ENCODE results near the gene KCTD11. TPM values are rescaled to one million over a fixed set of nuclear protein-coding genes. Genes with fewer than 3 reads are reported as not detected.

KCTD11 gene
- total RNA-seq, 2 donors from 2014 or later, result 13.3 to 20.2 TPM

GRCh38 chr17:7348478-7349242 lies 3.3 kb upstream of the KCTD11 start:
- DNase-seq (ENCODE audit: low spot score), result no peak
- Histone ChIP-seq H3K9me3 (no peaks in the 10 kb centered on the region), H3K27me3 (replicated peaks; ENCODE audit: insufficient read depth) (no peaks in the 10 kb centered on the region), H3K27ac (no peak overlapping the region), H3K4me3 (no peak overlapping the region), H3K4me1 (ENCODE audit: control insufficient read depth in 1 of 2, low read depth in 2 of 2) (peaks cover 13 to 27% of the 10 kb centered on the region in 2 donors), H3K36me3 (no peaks in the 10 kb centered on the region)
- ATAC-seq (ENCODE audit: insufficient number of reproducible peaks, low FRiP score, low read depth), result no peak
- TF ChIP-seq CTCF (IDR thresholded peaks at IDR 0.05), result no peak

- H3K27me3 ChIP-seq (replicated peaks; ENCODE audit: insufficient read depth), result no peaks in the 10 kb centered on the region
- peak overlapping the region; percentile 100 for H3K27ac ChIP-seq
- no peak for ATAC-seq (ENCODE audit: insufficient number of reproducible peaks, low FRiP score, low read depth)
- H3K4me1 ChIP-seq (ENCODE audit: control insufficient read depth in 1 of 2, low read depth in 2 of 2), result peaks cover 21 to 44% of the 10 kb centered on the region in 2 donors
- no peak for DNase-seq (ENCODE audit: low spot score)
- TF ChIP-seq CTCF (IDR thresholded peaks at IDR 0.05), result no peak
- H3K4me3 ChIP-seq, result peak overlapping the region; percentile 96
- no peaks in the 10 kb centered on the region for H3K9me3 ChIP-seq
- H3K36me3 ChIP-seq, result no peaks in the 10 kb centered on the region
Observed at GRCh38 chr17:7352503-7352889, 534 bp downstream of the KCTD11 start.

GRCh38 chr17:7352910-7353635 lies 1.1 kb downstream of the KCTD11 start:
- peak overlapping the region; percentile 100 for H3K27ac ChIP-seq
- H3K4me3 ChIP-seq, result peak overlapping the region; percentile 96
- no peaks in the 10 kb centered on the region for H3K36me3 ChIP-seq
- no peaks in the 10 kb centered on the region for H3K27me3 ChIP-seq (replicated peaks; ENCODE audit: insufficient read depth)
- H3K9me3 ChIP-seq, result no peaks in the 10 kb centered on the region
- DNase-seq (ENCODE audit: low spot score) (no peak), ATAC-seq (ENCODE audit: insufficient number of reproducible peaks, low FRiP score, low read depth) (no peak)
- TF ChIP-seq CTCF (IDR thresholded peaks at IDR 0.05), result no peak
- H3K4me1 ChIP-seq (ENCODE audit: control insufficient read depth in 1 of 2, low read depth in 2 of 2), result peaks cover 21 to 44% of the 10 kb centered on the region in 2 donors

GRCh38 chr17:7354262-7354843 lies 2.4 kb downstream of the KCTD11 start:
- H3K27ac ChIP-seq, result no peak overlapping the region
- peaks cover 21 to 36% of the 10 kb centered on the region in 2 donors for H3K4me1 ChIP-seq (ENCODE audit: control insufficient read depth in 1 of 2, low read depth in 2 of 2)
- H3K4me3 ChIP-seq, result no peak overlapping the region
- no peak for DNase-seq (ENCODE audit: low spot score)
- H3K27me3 ChIP-seq (replicated peaks; ENCODE audit: insufficient read depth), result no peaks in the 10 kb centered on the region
- no peak for TF ChIP-seq CTCF (IDR thresholded peaks at IDR 0.05)
- H3K36me3 ChIP-seq, result no peaks in the 10 kb centered on the region
- ATAC-seq (ENCODE audit: insufficient number of reproducible peaks, low FRiP score, low read depth), result no peak
- no peaks in the 10 kb centered on the region for H3K9me3 ChIP-seq

GRCh38 chr17:7355053-7355452 lies 3.1 kb downstream of the KCTD11 start, which contains the start of gene TMEM95:
Gene TMEM95 (plus strand): TSS chr17:7355156. CDS start chr17:7355205, 49 bp downstream.
- no peaks in the 10 kb centered on the region for H3K36me3 ChIP-seq
- H3K4me1 ChIP-seq (ENCODE audit: control insufficient read depth in 1 of 2, low read depth in 2 of 2), result peaks cover 16 to 29% of the 10 kb centered on the region in 2 donors
- no peaks in the 10 kb centered on the region for H3K27me3 ChIP-seq (replicated peaks; ENCODE audit: insufficient read depth)
- H3K27ac ChIP-seq, result no peak within 1 kb of the TSS
- peak within 1 kb of the TSS; percentile 16 for H3K4me3 ChIP-seq
- ATAC-seq (ENCODE audit: insufficient number of reproducible peaks, low FRiP score, low read depth) (no peak), DNase-seq (ENCODE audit: low spot score) (no peak)
- H3K9me3 ChIP-seq, result no peaks in the 10 kb centered on the region
- no peak for TF ChIP-seq CTCF (IDR thresholded peaks at IDR 0.05)

All from thoracic aorta (tissue), 2 donors.